Stimulated activated naive B cell treated with anti-CD40 and anti-IgM and Interleukin-4, amounts not matched to agents 10 μg/mL and 1 μg/mL and 100 μg/mL, for 72 hours (primary cell): ENCODE results near the gene IQSEC1.

Experiments used
- ATAC-seq, 2 donors: fragments of 150-1000 bp; cut with Tn5 transposase; replicated peaks; 2 replicates each; pipeline ENCODE4 v1.10.0; 2021; ENCODE audit warnings: moderate library complexity in 1 of 2
- DNase-seq: peaks from one replicate; pipeline ENCODE4 v3.0.0; 2021
- H3K27ac Mint-ChIP-seq: one replicate; pipeline ENCODE4 v1.8.0; 2022; ENCODE audit warnings: mild to moderate bottlenecking, mixed read lengths
- H3K27me3 Mint-ChIP-seq, 2 donors: one replicate each; pipeline ENCODE4 v1.8.0; 2022; ENCODE audit warnings: mixed read lengths in 2 of 2
- H3K36me3 Mint-ChIP-seq, 2 donors: one replicate each; pipeline ENCODE4 v1.8.0; 2022; ENCODE audit warnings: mixed read lengths in 2 of 2, mild to moderate bottlenecking in 1 of 2
- H3K4me1 Mint-ChIP-seq, 2 donors: one replicate each; pipeline ENCODE4 v1.8.0; 2022; ENCODE audit warnings: mixed read lengths in 2 of 2, mild to moderate bottlenecking in 1 of 2
- H3K4me3 Mint-ChIP-seq, 2 donors: one replicate each; pipeline ENCODE4 v1.8.0; 2022; ENCODE audit warnings: mild to moderate bottlenecking in 2 of 2, mixed read lengths in 2 of 2, moderate library complexity in 1 of 2
- H3K9me3 Mint-ChIP-seq, 2 donors: one replicate each; pipeline ENCODE4 v1.8.0; 2022; ENCODE audit warnings: mixed read lengths in 2 of 2, mild to moderate bottlenecking in 1 of 2

The IQSEC1 gene

DNA sequence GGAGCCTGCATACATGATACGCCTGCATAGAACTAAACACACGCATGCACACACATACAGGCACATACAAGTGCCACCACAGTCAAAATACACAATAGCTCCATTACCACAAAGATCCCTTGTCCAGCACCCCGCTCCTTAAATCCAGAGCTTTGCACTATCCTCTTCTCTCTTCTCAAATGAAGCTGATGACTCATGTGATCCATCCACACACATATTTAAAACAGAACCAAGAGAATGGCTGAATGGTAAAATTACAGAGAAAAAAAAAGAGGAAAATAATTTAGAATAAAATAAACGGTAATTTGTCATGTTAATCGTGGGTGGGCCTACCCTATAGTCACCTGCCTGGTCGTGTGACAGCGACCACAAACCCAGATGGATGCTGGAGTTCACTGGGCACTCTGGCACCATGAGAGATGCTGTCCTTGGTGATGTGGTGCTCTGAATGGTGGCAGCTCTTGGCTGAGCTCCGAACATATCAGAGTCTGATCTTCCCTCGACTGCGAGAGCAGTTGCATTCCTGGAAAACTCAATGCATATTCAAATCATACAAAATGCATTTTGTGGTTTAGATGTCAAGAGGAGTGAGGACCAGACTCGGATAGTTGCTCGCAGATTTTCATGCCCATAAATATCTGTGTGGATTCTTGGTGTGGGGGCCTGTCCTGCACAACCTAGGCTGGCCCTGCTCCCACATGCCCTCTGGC, 8.9 kb downstream of the IQSEC1 start:
- Mint-ChIP-seq H3K27ac (no peak overlapping the region), H3K9me3 (peaks cover 0 to 4% of the 10 kb centered on the region in 2 donors), H3K4me1 (peaks cover 58 to 94% of the 10 kb centered on the region in 2 donors), H3K4me3 (no peak overlapping the region), H3K36me3 (peaks cover 11 to 42% of the 10 kb centered on the region in 2 donors), H3K27me3 (no peaks in the 10 kb centered on the region)
- ATAC-seq (no peak), DNase-seq (no peak)

DNA sequence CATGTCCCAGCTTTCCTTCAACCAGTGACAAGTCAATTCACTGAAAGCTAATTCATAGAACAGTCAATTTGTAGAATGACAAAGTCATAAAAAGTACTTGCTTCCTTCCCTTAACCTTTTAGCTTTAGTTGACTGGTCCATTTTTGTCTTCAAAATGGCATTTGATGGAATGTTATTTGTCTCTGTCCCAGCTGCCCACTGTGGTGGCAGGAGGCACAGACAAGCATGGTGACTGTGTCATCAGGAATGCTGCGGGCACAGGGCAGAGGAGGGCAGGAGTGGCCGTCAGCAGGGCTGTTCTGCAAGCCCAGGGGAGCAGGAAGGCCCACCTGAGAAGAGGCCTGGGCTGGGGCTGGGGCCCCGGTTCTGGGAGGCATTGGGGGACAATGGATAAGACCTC, 10.0 kb downstream of the IQSEC1 start:
- Mint-ChIP-seq H3K4me3 (no peak overlapping the region), H3K9me3 (no peaks in the 10 kb centered on the region), H3K4me1 (peaks cover 55 to 94% of the 10 kb centered on the region in 2 donors), H3K27me3 (no peaks in the 10 kb centered on the region), H3K27ac (no peak overlapping the region), H3K36me3 (peaks cover 8 to 37% of the 10 kb centered on the region in 2 donors)
- ATAC-seq (no peak), DNase-seq (no peak)

DNA sequence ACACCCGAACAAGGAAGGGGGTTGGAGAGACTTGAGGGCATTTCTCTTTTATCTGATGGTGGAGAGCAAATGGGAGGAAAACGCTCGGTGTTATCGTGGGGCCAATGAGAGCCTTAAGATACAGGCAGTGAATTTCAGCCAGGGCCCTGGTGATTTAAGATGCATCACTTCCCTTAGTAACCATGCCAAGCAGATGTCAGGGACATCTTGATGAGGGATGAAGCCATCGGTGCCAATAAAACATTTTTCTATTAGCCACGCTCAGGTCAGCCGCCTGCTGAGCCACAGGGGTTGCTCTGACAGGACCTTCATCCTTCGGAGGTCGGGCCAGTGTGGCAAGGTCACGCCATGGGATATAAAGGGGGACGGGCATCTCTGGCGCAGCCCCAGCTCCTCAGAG, 10.6 kb downstream of the IQSEC1 start:
- Mint-ChIP-seq H3K9me3 (no peaks in the 10 kb centered on the region), H3K27ac (no peak overlapping the region), H3K4me1 (peaks cover 57 to 94% of the 10 kb centered on the region in 2 donors), H3K36me3 (peaks cover 8 to 36% of the 10 kb centered on the region in 2 donors), H3K27me3 (no peaks in the 10 kb centered on the region), H3K4me3 (no peak overlapping the region)
- DNase-seq (no peak), ATAC-seq (no peak)

DNA sequence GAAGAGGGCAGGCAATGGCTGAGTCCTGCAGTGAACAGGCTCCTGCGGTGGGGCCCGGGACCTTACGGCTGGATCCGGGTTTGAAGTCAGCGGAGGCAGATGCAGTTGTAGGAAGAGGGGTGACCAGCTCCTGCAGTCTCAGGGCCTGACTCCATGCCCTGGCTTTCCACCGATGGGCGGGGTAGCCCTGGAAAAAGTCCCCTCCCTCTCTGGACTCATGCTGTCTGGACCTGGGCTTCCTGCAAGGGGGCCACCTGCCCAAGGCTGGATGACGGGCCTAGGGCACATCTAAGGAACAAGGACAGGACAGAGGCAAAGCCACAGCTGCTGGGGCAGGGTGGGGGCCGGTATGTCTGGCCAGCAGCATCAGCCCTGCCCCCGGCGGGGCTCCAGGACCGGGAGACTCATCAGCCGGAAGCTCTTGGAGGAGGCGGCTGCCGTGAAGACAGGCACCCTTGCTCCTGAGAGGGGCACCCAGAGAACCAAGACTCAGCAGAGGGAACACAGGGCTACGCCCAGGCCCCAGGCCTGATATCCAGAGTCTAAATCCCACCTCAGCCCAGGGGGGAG, 12.8 kb downstream of the IQSEC1 start:
- Mint-ChIP-seq H3K4me3 (no peak overlapping the region), H3K27me3 (no peaks in the 10 kb centered on the region), H3K9me3 (no peaks in the 10 kb centered on the region), H3K27ac (no peak overlapping the region), H3K36me3 (peaks cover 9 to 33% of the 10 kb centered on the region in 2 donors), H3K4me1 (peaks cover 48 to 83% of the 10 kb centered on the region in 2 donors)
- no peak for DNase-seq
- ATAC-seq, result no peak

DNA sequence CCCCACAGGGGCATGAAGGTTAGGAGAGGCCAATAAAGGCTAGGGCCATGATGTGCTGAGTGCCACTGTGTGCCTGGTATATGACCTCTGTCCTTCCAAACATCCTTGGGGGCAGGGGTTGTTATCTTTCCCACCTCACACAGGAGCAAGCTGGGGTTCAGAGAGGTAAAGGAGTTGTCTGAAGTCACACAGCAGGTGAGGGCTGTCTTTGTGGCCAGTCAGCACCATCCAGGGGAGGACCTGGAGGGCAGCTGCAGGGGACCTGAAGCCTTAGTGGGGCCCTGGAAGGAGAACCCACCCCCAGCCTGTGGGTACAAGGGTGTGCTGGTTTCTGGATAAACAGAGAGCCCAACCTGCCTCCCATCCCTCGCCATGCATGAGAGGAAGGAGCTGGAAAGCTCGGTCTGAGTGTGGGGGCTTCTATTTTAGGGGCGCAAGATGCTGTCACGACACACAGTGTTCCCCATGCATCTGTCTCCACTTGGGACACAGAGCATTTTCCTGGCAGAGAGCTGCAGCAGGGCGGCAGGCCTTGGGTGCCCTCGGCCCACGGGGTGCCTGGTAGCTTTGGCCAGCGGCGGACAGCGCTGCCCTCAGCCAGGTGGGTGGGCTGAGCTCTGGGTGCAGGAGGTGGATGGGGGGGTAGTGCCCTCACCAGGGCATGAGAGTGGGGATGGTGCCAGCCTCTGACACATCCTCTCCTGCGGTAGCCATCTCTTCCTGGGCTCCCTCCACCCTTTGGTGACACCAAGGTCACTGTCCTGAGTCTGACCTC, 14.7 kb downstream of the IQSEC1 start:
- peaks cover 37 to 70% of the 10 kb centered on the region in 2 donors for H3K4me1 Mint-ChIP-seq
- ATAC-seq (no peak), DNase-seq (no peak)
- peak overlapping the region; percentile 47 for H3K27ac Mint-ChIP-seq
- no peak overlapping the region for H3K4me3 Mint-ChIP-seq
- no peaks in the 10 kb centered on the region for H3K9me3 Mint-ChIP-seq
- H3K36me3 Mint-ChIP-seq, result peaks cover 9 to 18% of the 10 kb centered on the region in 2 donors
- H3K27me3 Mint-ChIP-seq, result no peaks in the 10 kb centered on the region

DNA sequence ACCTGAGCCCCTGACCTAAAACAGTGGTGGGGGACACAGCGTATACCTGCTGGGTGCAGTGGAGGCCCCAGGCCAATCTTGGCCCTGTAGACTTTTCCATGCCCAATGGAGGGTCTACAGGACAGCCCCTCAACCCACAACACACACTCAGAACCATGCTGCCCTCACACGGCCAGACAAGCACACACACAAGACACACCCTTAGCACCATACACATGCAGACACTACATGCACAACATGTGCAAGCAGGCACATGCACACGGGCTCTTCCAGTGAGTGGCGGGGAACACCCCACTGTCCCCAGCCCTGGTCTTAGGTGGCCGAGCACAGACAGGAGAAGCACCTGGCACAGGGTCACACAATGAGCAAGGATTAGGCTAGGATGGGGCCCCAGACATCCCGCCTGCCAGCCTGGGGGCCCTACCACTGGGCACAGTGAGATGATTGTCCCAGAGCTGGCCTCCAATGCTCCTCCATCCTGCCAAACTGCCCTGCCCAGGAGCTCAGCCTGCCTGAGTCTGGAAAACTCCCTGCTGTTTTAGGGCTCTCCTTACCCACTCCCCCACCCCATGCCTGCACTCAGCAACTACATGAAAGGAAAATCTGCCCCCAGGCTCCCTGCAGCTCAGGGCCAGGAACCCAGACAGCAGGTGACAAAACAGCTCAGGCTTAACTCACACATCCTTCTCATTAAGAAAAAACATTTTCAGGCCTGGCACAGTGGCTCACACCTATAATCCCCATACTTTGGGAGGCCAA, 15.8 kb downstream of the IQSEC1 start:
- no peaks in the 10 kb centered on the region for H3K9me3 Mint-ChIP-seq
- H3K27me3 Mint-ChIP-seq, result no peaks in the 10 kb centered on the region
- no peak overlapping the region for H3K4me3 Mint-ChIP-seq
- ATAC-seq, result no peak
- DNase-seq, result no peak
- peaks cover 8 to 14% of the 10 kb centered on the region in 2 donors for H3K36me3 Mint-ChIP-seq
- H3K4me1 Mint-ChIP-seq, result peaks cover 35 to 70% of the 10 kb centered on the region in 2 donors
- H3K27ac Mint-ChIP-seq, result peak overlapping the region; percentile 47

DNA sequence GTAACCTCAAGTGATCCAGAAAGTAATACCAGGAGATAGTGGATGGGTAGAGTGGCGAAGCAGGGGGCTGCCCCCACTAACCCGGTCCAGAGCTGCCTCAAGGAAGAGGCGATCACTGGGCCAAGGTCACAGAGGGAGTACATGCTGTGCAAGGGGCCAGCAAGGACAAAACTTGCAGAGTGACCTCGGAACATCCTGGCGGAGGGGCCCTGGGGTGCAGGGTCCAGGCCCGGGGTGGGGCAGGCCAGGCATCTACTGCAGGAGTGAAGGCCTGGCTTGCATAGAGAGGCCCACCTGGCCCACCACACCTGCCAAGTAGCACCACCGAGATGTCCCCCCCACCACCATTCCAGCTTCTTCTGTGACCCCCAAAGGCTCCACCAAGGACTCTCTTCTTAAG, 17.6 kb downstream of the IQSEC1 start:
- peaks cover 41 to 73% of the 10 kb centered on the region in 2 donors for H3K4me1 Mint-ChIP-seq
- H3K27me3 Mint-ChIP-seq, result no peaks in the 10 kb centered on the region
- ATAC-seq (no peak), DNase-seq (no peak)
- H3K27ac Mint-ChIP-seq, result no peak overlapping the region
- no peak overlapping the region for H3K4me3 Mint-ChIP-seq
- H3K36me3 Mint-ChIP-seq, result peaks cover 12 to 14% of the 10 kb centered on the region in 2 donors
- H3K9me3 Mint-ChIP-seq, result no peaks in the 10 kb centered on the region

DNA sequence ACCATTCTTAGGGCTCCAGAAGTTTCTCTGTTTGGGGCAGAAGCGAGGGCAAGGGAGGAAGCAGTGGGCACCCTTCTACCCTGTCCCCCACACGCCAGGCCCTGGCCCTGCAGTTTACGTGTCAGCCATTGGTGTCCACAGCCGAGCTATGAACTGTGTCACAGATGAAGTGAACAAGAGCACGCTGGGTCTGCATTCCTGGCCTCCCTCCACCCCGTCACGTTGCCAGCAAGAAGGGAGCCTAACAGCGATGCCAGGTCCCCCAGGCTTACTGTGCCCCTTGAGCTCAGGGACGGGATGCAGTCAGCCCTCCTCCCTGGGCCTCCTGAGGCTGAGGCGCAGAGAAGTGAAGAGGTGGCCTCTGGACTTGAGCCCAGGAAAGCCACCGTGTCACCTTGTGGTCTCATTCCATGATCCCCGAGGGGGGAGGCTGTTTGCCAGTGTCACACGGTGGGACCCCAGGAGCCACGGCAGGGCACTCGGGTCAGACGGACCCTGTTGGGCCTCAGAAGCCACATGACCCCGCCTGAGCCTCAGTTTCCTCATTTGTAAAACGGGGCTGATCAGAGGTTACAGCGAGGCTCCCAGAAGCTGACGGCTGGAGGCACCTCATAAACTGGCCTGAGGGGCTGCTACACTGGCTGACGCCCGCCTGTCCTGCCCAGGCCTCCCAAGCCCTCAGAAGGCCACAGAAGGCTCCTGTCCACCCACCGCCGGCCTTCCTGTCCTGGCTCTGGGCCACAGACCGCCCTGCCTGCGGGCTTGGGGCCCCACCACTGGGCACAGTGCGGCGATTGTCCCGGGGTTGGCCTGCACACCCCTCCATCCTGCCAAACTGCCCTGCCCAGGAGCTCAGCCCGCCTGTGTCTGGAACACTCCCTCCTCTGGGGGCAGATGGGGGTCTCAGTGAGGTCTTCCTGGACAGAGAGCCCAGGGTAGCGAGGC, 18.6 kb downstream of the IQSEC1 start:
- no peaks in the 10 kb centered on the region for H3K9me3 Mint-ChIP-seq
- H3K4me1 Mint-ChIP-seq, result peaks cover 44 to 72% of the 10 kb centered on the region in 2 donors
- peaks cover 7 to 10% of the 10 kb centered on the region in 2 donors for H3K36me3 Mint-ChIP-seq
- H3K27me3 Mint-ChIP-seq, result no peaks in the 10 kb centered on the region
- ATAC-seq (no peak), DNase-seq (no peak)
- no peak overlapping the region for H3K27ac Mint-ChIP-seq
- H3K4me3 Mint-ChIP-seq, result no peak overlapping the region

DNA sequence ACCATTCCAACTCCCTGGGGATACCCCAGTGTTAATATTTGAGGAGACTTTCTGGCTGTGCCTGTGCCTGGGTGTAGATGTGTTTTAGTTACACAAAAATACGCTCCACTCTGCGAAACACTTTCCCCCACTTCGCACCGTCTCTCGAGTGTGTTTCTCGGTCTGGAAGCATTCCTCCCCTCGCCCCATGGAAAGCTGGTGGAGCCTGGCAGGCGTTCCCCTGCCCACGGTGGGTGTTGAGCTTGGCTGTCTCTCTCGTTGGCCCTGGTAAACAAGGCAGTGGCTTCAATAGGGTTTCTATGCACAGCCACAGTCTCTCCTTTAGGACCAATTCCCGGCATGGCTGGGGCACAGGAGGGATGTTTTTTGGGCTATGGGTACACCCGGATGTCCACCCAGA, 19.3 kb downstream of the IQSEC1 start:
- DNase-seq (no peak), ATAC-seq (no peak)
- H3K9me3 Mint-ChIP-seq, result no peaks in the 10 kb centered on the region
- no peak overlapping the region for H3K27ac Mint-ChIP-seq
- H3K36me3 Mint-ChIP-seq, result peaks cover under 1 to 13% of the 10 kb centered on the region in 2 donors
- no peaks in the 10 kb centered on the region for H3K27me3 Mint-ChIP-seq
- peaks cover 44 to 72% of the 10 kb centered on the region in 2 donors for H3K4me1 Mint-ChIP-seq
- no peak overlapping the region for H3K4me3 Mint-ChIP-seq

DNA sequence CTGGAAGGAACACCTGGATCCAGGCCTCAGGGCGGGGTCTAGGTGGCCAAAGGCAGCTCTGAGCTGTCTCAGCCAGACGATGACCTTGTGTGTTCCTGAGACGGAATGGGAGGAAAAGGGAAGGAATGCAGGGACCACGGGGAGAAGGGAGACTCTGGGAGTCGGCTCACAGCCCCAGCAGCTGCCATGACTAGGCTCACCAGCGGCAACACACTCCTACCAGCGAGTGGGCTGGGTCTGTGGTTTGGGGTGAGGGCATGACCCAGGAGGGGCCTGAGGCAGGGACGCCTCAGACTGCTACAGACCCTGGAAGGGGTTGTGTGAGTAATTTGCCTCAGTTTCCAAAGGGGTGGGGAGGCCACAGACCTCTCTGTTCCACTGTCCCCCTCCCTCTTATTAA, 19.8 kb downstream of the IQSEC1 start:
- H3K27ac Mint-ChIP-seq, result peak overlapping the region; percentile 33
- H3K4me3 Mint-ChIP-seq, result no peak overlapping the region
- peaks cover 49 to 73% of the 10 kb centered on the region in 2 donors for H3K4me1 Mint-ChIP-seq
- ATAC-seq, result no peak
- DNase-seq, result no peak
- no peaks in the 10 kb centered on the region for H3K9me3 Mint-ChIP-seq
- H3K36me3 Mint-ChIP-seq, result peaks cover 4 to 13% of the 10 kb centered on the region in 2 donors
- no peaks in the 10 kb centered on the region for H3K27me3 Mint-ChIP-seq

DNA sequence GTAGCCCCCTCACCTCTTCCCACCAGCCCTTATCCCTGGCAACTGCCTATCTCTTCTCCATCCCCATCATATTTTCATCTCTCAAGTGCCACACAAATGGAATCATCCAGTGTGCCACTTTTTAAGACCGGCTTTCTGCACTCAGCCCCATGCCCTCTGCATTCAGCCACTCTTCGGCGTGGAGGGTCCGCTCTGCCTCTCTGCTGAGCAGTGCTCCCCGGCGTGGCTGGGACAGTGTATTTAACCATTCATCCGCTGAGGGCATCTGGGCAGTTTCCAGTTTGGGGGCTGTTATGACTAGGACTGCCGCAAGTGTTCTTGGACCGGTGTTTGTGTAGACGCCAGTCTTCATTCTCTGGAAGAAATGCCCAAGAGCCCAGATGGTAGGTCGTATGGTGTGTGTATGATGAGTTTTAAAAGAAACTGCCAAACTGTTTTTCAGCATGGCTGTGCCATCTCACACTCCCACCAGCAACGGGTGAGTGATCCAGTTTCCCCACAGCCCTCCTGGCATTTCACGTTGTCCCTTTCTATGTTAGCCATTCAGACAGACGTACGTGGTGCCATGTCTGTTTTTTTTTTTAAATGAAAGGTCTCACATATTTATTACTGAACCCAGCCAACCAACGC, 20.9 kb downstream of the IQSEC1 start:
- Mint-ChIP-seq H3K4me3 (no peak overlapping the region), H3K36me3 (peaks cover 4 to 13% of the 10 kb centered on the region in 2 donors), H3K27me3 (no peaks in the 10 kb centered on the region), H3K4me1 (peaks cover 51 to 73% of the 10 kb centered on the region in 2 donors), H3K9me3 (no peaks in the 10 kb centered on the region), H3K27ac (no peak overlapping the region)
- ATAC-seq (no peak), DNase-seq (no peak)

DNA sequence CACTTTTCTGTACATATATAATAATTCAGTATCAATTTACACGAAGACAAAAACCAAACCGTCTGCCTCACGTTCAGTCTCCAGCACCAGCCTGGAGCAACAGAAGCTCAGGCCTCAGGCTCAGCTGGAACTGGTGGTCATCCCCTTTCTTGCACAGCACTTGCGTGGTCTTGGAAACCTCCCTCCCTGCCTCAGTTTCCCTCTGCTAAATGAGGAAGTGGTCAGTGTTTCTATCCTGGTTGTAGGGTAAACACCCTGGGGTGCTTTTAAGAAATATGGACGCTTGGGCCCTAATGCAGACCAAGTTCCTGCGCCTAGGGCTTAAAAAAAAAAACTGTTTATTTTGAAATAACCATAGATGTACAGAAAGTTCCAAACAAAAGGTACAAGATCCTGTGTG, 21.6 kb downstream of the IQSEC1 start:
- no peaks in the 10 kb centered on the region for H3K9me3 Mint-ChIP-seq
- H3K27ac Mint-ChIP-seq, result no peak overlapping the region
- H3K4me3 Mint-ChIP-seq, result no peak overlapping the region
- DNase-seq, result no peak
- H3K4me1 Mint-ChIP-seq, result peaks cover 55 to 77% of the 10 kb centered on the region in 2 donors
- ATAC-seq, result no peak
- H3K36me3 Mint-ChIP-seq, result peaks cover 4 to 13% of the 10 kb centered on the region in 2 donors
- no peaks in the 10 kb centered on the region for H3K27me3 Mint-ChIP-seq

DNA sequence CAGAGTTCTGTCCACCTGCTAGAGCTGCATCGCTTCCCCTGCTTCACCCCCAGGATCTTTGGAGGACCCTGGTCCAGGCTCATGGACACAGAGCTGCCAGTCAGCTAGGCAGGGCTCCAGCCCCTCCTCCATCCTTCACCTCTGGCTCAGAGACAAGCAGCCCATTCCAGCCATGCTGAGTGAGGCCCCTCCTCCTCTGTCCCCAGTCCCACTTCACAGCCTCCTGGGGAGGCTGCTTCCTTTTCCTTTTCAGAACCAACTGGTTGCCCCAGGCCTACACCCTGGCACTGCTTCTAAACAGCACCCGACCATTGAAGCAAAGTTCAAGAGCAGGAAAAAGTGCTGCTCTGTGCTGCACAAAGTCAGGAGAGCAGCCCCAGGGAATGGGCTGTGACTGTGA, 22.2 kb downstream of the IQSEC1 start:
- Mint-ChIP-seq H3K27ac (no peak overlapping the region), H3K4me1 (peaks cover 58 to 77% of the 10 kb centered on the region in 2 donors), H3K9me3 (no peaks in the 10 kb centered on the region), H3K4me3 (no peak overlapping the region), H3K36me3 (peaks cover 4 to 12% of the 10 kb centered on the region in 2 donors), H3K27me3 (no peaks in the 10 kb centered on the region)
- DNase-seq (no peak), ATAC-seq (no peak)
